ENCODE results near the gene CLEC4C. TPM values are rescaled to one million over a fixed set of nuclear protein-coding genes. Genes with fewer than 3 reads are reported as not detected.
"Not testable (repeated sequence)": the region's sequence is repeated elsewhere in the genome, so short reads cannot be mapped to it uniquely, and the experiment has no call there.

The CLEC4C gene
- not detected in 2 replicates for total RNA-seq (2014; rRNA removed; shearing (Covaris generic))
- polyA plus RNA-seq (2015; cell fraction: cytosol; rRNA removed) = not detected in 2 replicates
- not detected in 2 replicates for polyA plus RNA-seq (2015; cell fraction: nucleus; rRNA removed)

GRCh38 chr12:7747246-7747645 is at the start of gene CLEC4C:
CLEC4C (minus strand) TSS chr12:7747375; CDS start chr12:7747348, 27 bp downstream.
- in situ Hi-C loops (cut with HindIII; ENCODE audit: low pct_unique_long_range_greater_than_20kb, low sequenced_read_pairs) = no loop called here
- DNase-seq (ENCODE audit: low read depth, low spot score) = no peak

GRCh38 chr12:7793211-7793610 is 46.0 kb upstream of the CLEC4C start:
- in situ Hi-C loops (cut with HindIII; ENCODE audit: low pct_unique_long_range_greater_than_20kb, low sequenced_read_pairs) = no loop called here
- no peak for DNase-seq (ENCODE audit: low read depth, low spot score)

GRCh38 chr12:7788884-7789528 is 41.8 kb upstream of the CLEC4C start, which contains the start of gene NANOG:
NANOG (plus strand) TSS chr12:7789402; CDS start chr12:7789615, 213 bp downstream.
- in situ Hi-C loops (cut with HindIII; ENCODE audit: low pct_unique_long_range_greater_than_20kb, low sequenced_read_pairs) = not testable (repeated sequence)

GRCh38 chr12:7788294-7788660 is 41.1 kb upstream of the CLEC4C start:
- DNase-seq (ENCODE audit: low read depth, low spot score) = no peak
- in situ Hi-C loops (cut with HindIII; ENCODE audit: low pct_unique_long_range_greater_than_20kb, low sequenced_read_pairs) = no loop called here

More at GRCh38 chr12:7788884-7789528, 41.8 kb upstream of the CLEC4C start, which contains the start of gene NANOG:
- DNase-seq (ENCODE audit: low read depth, low spot score) = not testable (repeated sequence)

- in situ Hi-C loops (cut with HindIII; ENCODE audit: low pct_unique_long_range_greater_than_20kb, low sequenced_read_pairs) = no loop called here
Observed at GRCh38 chr12:7787574-7788293, 40.6 kb upstream of the CLEC4C start.

GRCh38 chr12:7784701-7785100 is 37.5 kb upstream of the CLEC4C start:
- no peak for DNase-seq (ENCODE audit: low read depth, low spot score)
- in situ Hi-C loops (cut with HindIII; ENCODE audit: low pct_unique_long_range_greater_than_20kb, low sequenced_read_pairs) = no loop called here

More at GRCh38 chr12:7787574-7788293, 40.6 kb upstream of the CLEC4C start:
- no peak for DNase-seq (ENCODE audit: low read depth, low spot score)

- in situ Hi-C loops (cut with HindIII; ENCODE audit: low pct_unique_long_range_greater_than_20kb, low sequenced_read_pairs); DNase-seq (ENCODE audit: low read depth, low spot score): not testable (repeated sequence)
Observed at GRCh38 chr12:7783433-7783832, 36.3 kb upstream of the CLEC4C start.

GRCh38 chr12:7782055-7782454 is 34.9 kb upstream of the CLEC4C start:
- in situ Hi-C loops (cut with HindIII; ENCODE audit: low pct_unique_long_range_greater_than_20kb, low sequenced_read_pairs) = no loop called here
- DNase-seq (ENCODE audit: low read depth, low spot score) = no peak

- in situ Hi-C loops (cut with HindIII; ENCODE audit: low pct_unique_long_range_greater_than_20kb, low sequenced_read_pairs) = no loop called here
- no peak for DNase-seq (ENCODE audit: low read depth, low spot score)
Observed at GRCh38 chr12:7781274-7781673, 34.1 kb upstream of the CLEC4C start.

GRCh38 chr12:7769999-7770398 is 22.8 kb upstream of the CLEC4C start:
- no peak for DNase-seq (ENCODE audit: low read depth, low spot score)
- in situ Hi-C loops (cut with HindIII; ENCODE audit: low pct_unique_long_range_greater_than_20kb, low sequenced_read_pairs) = no loop called here

GRCh38 chr12:7758766-7759140 is 11.6 kb upstream of the CLEC4C start:
- no peak for DNase-seq (ENCODE audit: low read depth, low spot score)
- in situ Hi-C loops (cut with HindIII; ENCODE audit: low pct_unique_long_range_greater_than_20kb, low sequenced_read_pairs) = no loop called here

GRCh38 chr12:7756993-7757392 is 9.8 kb upstream of the CLEC4C start:
- in situ Hi-C loops (cut with HindIII; ENCODE audit: low pct_unique_long_range_greater_than_20kb, low sequenced_read_pairs) = no loop called here
- no peak for DNase-seq (ENCODE audit: low read depth, low spot score)

- DNase-seq (ENCODE audit: low read depth, low spot score); in situ Hi-C loops (cut with HindIII; ENCODE audit: low pct_unique_long_range_greater_than_20kb, low sequenced_read_pairs): not testable (repeated sequence)
Observed at GRCh38 chr12:7755668-7756067, 8.5 kb upstream of the CLEC4C start.

GRCh38 chr12:7751941-7752922 is 5.1 kb upstream of the CLEC4C start:
- in situ Hi-C loops (cut with HindIII; ENCODE audit: low pct_unique_long_range_greater_than_20kb, low sequenced_read_pairs); DNase-seq (ENCODE audit: low read depth, low spot score): not testable (repeated sequence)

GRCh38 chr12:7751394-7751793 is 4.2 kb upstream of the CLEC4C start:
- in situ Hi-C loops (cut with HindIII; ENCODE audit: low pct_unique_long_range_greater_than_20kb, low sequenced_read_pairs) = no loop called here
- DNase-seq (ENCODE audit: low read depth, low spot score) = no peak

- DNase-seq (ENCODE audit: low read depth, low spot score) = no peak
- in situ Hi-C loops (cut with HindIII; ENCODE audit: low pct_unique_long_range_greater_than_20kb, low sequenced_read_pairs) = no loop called here
Observed at GRCh38 chr12:7750350-7750749, 3.2 kb upstream of the CLEC4C start.

- in situ Hi-C loops (cut with HindIII; ENCODE audit: low pct_unique_long_range_greater_than_20kb, low sequenced_read_pairs) = no loop called here
- DNase-seq (ENCODE audit: low read depth, low spot score) = no peak
Observed at GRCh38 chr12:7749442-7749841, 2.3 kb upstream of the CLEC4C start.

GRCh38 chr12:7748852-7749251 is 1.7 kb upstream of the CLEC4C start:
- in situ Hi-C loops (cut with HindIII; ENCODE audit: low pct_unique_long_range_greater_than_20kb, low sequenced_read_pairs) = no loop called here
- DNase-seq (ENCODE audit: low read depth, low spot score) = no peak
